ENCODE measurements around the gene CXorf66. TPM values are rescaled to one million over a fixed set of nuclear protein-coding genes. Genes with fewer than 3 reads are reported as not detected.

Gene CXorf66
- total and polyA plus RNA-seq, 2 of the 4 experiments (the other 2 are of a cell fraction): not detected

- Histone ChIP-seq H2BK5ac (ENCODE audit: low read depth, low read length, poor library complexity, severe bottlenecking) (peak overlapping the region; percentile 66), H3K27ac (ENCODE audit: insufficient read depth, low read length) (peak overlapping the region; percentile 91), H2AK9ac (replicated peaks; ENCODE audit: low read depth, low read length, poor library complexity) (no peak overlapping the region), H3K4ac (ENCODE audit: low read depth, low read length) (peak overlapping the region; percentile 73), H3K4me3 (ENCODE audit: insufficient read depth, low read depth, low read length) (peak overlapping the region; percentile 80), H2AK5ac (ENCODE audit: low read depth, low read length) (no peak overlapping the region), H3K4me2 (ENCODE audit: low read depth, low read length) (peak overlapping the region; percentile 80), H3K27me3 (ENCODE audit: control insufficient read depth, insufficient read depth, low read length) (no peaks in the 10 kb centered on the region), H2AFZ (replicated peaks; ENCODE audit: low read length, poor library complexity) (peak overlapping the region; percentile 87), H3K36me3 (ENCODE audit: control insufficient read depth, insufficient read depth, low read length) (no peaks in the 10 kb centered on the region), H3K56ac (ENCODE audit: extremely low read depth, insufficient read depth, low read length) (peak overlapping the region; percentile 65; the same call in 1 of the 2 replicates), H3K9ac (ENCODE audit: low read depth, low read length) (peak overlapping the region; percentile 78), H3K9me1 (ENCODE audit: insufficient read depth, low read length) (no peaks in the 10 kb centered on the region), H3K79me1 (ENCODE audit: low read depth in 1 of 2, low read length in 2 of 2) (peaks cover 0 to 6% of the 10 kb centered on the region in 2 experiments; a peak in 1 of 4 replicates), H3K14ac (replicated peaks; ENCODE audit: low read depth, low read length) (peak overlapping the region; percentile 78), H4K20me1 (ENCODE audit: insufficient read depth, low read length) (0 out of 2 replicates have a peak, but pooled peaks cover 4% of the 10 kb centered on the region), H3K9me3 (ENCODE audit: control insufficient read depth, insufficient read depth, low read length) (no peaks in the 10 kb centered on the region), H3K4me1 (ENCODE audit: control insufficient read depth, insufficient read depth, low read length) (no peaks in the 10 kb centered on the region), H2BK20ac (ENCODE audit: low read depth, low read length) (no peak overlapping the region), H3K23ac (ENCODE audit: low read depth, low read length) (0 out of 2 replicates have a peak overlapping the region, but pooled peaks have one; percentile 34), H4K5ac (ENCODE audit: low read depth, low read length) (peak overlapping the region; percentile 64), H2BK15ac (ENCODE audit: low read depth, low read length) (no peak overlapping the region), H3K18ac (ENCODE audit: low read depth, low read length) (peak overlapping the region; percentile 34; the same call in 1 of the 2 replicates), H4K91ac (ENCODE audit: insufficient read depth, low read depth, low read length) (peak overlapping the region; percentile 57), H2BK120ac (ENCODE audit: low read depth, low read length) (peak overlapping the region; percentile 77), H4K8ac (ENCODE audit: low read depth in 2 of 2, low read length in 2 of 2) (peak overlapping the region; percentile 76 to 86; a peak in 3 of 4 replicates)
- CTCF ChIA-PET: no interaction called here
- dilution Hi-C loops (cut with HindIII; ENCODE audit: low sequenced_read_pairs, unreplicated experiment): no loop called here
- TF ChIP-seq RFX5 (IDR thresholded peaks at IDR 0.05; ENCODE audit: low read depth, low read length): no peak
- no peak for TF ChIP-seq NFE2L2 (IDR thresholded peaks at IDR 0.05; ENCODE audit: low read depth, low read length)
- TF ChIP-seq ELK1 (IDR thresholded peaks at IDR 0.05; ENCODE audit: borderline replicate concordance, low read depth, low read length): no peak
- TF ChIP-seq FOS (IDR thresholded peaks at IDR 0.05; ENCODE audit: low read depth, low read length): no peak
- no peak for TF ChIP-seq MAZ (IDR thresholded peaks at IDR 0.05; ENCODE audit: borderline replicate concordance, low read depth, low read length)
- TF ChIP-seq SMC3 (IDR thresholded peaks at IDR 0.05; ENCODE audit: low read depth, low read length): no peak
- no peak for TF ChIP-seq CHD1 (IDR thresholded peaks at IDR 0.05; ENCODE audit: low read depth, low read length)
- DNase-seq (no peak), ATAC-seq (ENCODE audit: low read depth) (no peak)
- WGBS, 2 experiments (ENCODE audit: extremely low coverage in 2 of 2, insufficient read length in 1 of 2): 34% methylated on average over 3 of the region's 15 CpGs; no CpG with 5 or more reads in 1 of the 2 experiments
- intact Hi-C loops (cut with micrococcal nuclease): loop anchor here (5.0 to 10.0 kb wide), 3 partner anchors 102 to 209 kb away; no protein-coding TSS in a partner anchor
- in situ Hi-C loops (cut with MboI; ENCODE audit: low sequenced_read_pairs): no loop called here
- no TSS peak for BruUV-seq (replicated peaks)
- POLR2A ChIA-PET (ENCODE audit: unreplicated experiment): interaction anchor here (0.6 kb wide), 1 partner anchor 110 kb away, joined by 3 read pairs; no protein-coding TSS in a partner anchor
These were observed 31.4 kb downstream of the CXorf66 start for GRCh38 chrX:139933904-139934303.

All from IMR-90 (cell line).